Middle frontal gyrus (tissue), 1 donor: ENCODE measurements around the gene CENPK.
A peak's percentile ranks its signal among the peaks of the same experiment; 100 is the strongest.
"Not testable (repeated sequence)": the region's sequence is repeated elsewhere in the genome, so short reads cannot be mapped to it uniquely, and the experiment has no call there.

ENCODE experiments used
- DNase-seq: peaks from one replicate; pipeline ENCODE4 v3.0.0-alpha.2; 2015; ENCODE audit warnings: low spot score; ENCODE audit errors: extremely low spot score

Gene CENPK, protein sequence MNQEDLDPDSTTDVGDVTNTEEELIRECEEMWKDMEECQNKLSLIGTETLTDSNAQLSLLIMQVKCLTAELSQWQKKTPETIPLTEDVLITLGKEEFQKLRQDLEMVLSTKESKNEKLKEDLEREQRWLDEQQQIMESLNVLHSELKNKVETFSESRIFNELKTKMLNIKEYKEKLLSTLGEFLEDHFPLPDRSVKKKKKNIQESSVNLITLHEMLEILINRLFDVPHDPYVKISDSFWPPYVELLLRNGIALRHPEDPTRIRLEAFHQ

DNA sequence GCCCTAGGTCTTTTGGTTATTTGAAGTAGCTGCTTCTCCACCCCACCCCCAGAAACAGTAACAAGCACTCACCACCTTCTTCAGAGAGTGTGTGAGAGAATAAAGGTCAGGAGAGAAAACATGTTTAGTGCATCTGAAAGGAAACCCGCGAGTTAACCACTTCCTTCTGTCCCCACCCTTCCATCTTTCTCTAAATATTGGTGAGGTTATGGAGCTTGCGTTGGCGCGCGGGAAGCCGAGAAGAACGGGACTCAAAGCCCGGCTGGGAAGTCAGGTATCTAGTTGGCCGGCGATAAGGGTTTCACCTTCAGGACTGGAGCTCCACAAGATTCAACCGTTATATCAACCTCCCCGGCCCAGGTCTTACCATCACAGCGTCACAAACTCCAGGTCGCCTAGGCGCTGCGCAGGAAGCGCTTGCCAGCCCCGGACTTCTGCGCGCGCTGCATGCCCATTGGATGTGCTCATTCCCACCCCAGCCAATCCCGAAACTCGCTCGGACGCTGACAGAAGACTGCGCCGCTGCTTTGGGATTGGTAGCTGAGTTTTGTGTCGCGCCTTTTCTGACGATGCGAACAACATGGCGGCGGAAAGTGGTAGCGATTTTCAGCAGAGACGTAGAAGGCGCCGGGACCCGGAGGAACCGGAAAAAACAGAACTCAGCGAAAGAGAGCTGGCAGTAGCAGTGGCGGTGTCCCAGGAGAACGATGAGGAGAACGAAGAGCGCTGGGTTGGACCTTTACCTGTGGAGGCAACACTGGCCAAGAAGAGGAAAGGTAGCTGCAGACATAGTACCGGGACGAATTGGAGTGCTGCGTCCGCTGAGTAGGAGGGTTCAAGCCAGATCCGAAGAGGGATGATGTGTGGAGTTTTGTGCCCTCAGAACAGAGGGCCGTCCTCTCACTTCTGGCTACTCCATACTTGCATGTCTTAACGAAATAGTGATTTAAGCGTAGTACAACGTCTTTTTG lies at the start of gene CENPK, which contains the start of gene PPWD1:
CENPK (minus strand) TSS at position 438 of the 971 bp plus-strand sequence. CDS start 8,261 bp downstream, outside the sequence.
PPWD1 (plus strand) TSS at position 566 of the 971 bp plus-strand sequence; CDS start at position 581, 15 bp downstream.
- peak; percentile 92 for DNase-seq

DNA sequence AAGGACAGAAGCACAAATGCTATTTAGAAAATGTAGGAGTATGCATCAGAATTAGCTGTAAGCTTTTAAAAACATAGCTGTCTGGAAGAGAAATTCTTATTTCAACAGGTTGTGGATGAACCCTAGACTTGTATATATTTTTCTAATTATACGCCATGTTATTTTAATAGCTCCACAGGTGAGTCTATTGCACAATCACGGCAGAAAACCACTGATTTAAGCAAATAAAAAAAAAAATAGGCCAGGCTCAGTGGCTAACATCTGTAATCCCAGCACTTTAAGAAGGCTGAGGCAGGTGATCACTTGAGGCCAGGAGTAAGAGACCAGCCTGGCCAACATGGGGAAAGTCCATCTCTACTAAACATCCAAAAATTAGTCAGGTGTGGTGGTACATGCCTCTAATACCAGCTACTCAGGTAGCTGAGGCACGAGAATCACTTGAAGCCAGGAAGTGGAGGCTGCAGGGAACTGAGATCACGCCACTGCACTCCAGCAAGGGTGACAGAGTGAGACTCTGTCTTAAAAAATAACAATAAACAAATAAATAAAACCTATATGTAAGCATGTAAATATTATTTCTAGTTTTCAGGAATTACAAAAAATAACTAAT lies 49.4 kb upstream of the CENPK start:
- DNase-seq: no peak

DNA sequence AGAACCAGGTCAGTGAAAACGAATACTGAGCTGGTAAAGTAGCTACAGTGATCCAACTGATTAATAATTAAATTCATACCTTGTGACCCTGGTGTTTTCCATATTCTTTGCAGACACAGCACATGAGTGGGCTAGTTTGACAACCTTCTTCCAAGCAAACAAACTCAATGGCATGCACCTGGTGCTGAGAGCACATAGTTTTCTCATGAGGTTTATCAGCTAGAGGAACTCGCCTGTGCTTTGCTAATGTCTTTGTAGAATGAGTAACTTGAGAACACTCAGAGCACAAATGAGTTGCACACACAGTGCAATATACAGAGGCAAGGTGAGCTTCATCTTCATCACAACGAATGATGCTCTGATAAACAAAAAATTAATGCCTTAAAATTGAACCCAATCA lies 48.6 kb upstream of the CENPK start:
- DNase-seq: no peak

DNA sequence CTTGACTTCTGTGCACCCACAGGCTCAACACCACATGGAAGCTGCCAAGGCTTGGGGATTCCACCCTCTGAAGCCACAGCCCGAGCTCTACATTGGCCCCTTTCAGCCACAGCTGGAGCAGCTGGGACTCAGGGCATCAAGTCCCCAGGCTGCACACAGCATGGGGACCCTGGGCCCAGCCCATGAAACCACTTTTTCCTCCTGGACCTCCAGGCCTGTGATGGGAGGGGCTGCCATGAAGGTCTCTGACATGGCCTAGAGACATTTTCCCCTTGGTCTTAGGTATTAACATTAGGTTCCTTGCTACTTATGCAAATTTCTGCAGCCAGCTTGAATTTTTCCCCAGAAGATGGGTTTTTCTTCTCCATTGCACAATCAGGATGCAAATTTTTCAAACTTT lies 38.8 kb upstream of the CENPK start:
- DNase-seq: not testable (repeated sequence)

DNA sequence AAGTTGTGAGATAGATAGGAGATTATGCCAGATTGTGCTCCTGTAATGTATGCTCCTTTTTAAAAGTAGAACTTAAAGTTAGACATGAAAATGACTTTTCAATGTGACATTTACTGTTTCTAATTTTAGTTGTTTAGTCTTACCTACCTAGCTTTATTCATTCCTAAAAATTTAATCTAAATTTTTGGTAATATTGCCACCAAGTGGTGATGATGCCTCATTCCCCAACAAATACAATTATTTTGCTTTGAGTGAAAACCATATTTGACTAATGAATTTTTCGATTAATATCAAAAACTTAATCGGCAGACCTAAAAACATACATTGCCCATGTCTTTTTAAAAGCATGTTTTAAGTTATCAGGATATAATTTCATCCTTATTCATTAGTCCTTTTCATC lies 25.7 kb upstream of the CENPK start:
- DNase-seq: no peak

DNA sequence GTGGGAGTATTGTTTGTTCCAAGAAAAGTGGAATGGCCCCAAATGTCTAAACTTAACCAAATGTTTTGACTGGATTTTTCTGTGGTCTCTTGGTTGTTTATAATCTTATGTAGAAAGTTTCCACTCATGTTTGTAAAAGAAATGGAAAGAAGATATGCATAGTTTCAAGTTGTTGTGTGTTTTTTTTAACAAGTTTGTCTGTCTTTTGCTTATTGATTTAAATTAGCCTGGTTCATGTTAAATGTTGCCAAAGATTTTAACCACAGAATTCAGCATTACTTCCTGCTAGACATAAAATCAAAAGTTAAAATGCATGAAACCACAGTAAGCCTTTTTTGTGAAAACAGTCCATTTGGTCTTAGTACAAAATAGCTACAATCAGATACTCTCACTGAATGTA lies 14.2 kb upstream of the CENPK start:
- no peak for DNase-seq

DNA sequence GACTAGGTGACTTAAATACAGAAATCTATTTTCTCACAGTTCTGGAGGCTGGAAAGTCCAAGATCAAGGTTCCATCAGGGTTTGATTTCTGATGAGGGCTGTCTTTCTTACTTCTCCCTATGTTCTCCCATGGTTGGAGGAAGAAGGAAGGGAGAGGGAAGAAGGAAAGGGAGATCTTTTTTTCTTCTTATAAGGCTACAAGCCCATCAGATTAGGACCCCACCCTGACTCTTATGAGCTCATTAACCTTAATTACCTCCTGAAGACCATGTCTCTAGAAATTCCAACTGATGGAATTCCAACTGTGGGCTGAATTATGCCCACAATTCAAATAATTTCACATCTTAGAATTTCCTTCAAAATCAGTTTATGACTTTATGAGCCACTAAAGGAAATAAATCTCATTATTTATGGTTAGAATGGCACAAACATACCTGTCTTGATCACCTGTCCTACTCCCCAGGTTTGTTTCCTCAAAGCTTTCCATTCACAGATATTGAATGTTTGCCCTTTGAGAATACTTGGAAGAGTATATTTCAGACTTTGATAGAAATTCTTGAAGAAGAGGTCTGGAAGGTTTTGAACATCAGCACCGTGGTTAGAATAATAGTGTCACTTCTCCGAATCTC lies 7.7 kb upstream of the CENPK start:
- DNase-seq: no peak

DNA sequence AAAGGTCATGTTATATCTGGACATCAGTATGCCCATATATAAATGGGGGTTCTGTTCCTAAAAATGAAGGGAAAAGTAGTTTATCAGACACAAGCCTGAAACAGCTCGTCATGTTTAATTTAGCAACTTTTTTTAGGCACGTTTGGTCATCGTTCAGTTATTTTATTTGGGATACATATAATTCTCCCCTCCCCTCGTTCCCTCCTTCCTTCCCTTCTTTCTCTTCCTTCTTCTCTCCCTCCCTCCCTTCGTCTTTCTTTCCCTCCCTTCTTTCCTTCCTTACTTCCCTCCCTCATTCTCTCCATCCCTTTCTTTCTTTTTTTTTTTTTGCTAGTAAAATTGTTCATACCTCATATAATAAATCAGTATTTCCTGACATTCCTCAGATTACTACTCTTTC lies 3.5 kb upstream of the CENPK start:
- DNase-seq: no peak

DNA sequence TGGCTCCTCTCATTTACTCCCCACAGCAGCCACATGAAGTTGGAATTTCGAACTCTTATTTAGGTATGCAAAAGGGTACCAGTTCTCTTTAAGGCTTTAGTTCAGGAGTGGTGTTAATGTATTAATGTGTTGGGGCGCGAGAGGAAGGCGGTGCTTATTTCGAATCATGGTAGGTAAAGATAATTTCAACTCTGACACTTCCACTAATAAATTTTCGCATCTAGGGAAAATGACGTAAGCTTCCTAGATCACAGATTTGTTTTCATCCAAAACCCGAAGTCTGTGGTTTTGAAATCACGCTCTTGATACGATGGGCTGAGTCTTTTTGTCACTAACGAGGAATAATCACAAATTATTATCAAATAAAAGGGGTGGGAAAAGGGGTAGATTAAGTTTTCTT lies 809 bp upstream of the CENPK start:
- DNase-seq: no peak

DNA sequence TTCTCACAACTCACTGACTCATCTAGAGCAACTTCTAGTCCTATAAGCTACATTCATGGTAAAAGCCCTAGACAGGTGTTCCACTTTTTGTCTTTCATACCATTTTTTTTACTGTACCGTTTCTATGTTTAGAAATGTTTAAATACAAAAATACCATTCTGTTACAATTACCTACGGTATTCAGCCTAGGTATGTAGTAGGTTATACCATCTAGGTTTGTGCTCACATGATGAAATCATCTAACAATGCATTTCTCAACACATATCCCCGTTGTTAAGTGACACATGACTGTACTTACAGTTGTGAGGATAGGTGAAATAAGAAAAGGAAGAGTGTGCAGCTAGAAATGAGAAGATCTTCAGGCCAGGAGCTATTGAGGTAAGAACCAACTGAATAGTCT lies 6.2 kb downstream of the CENPK start:
- no peak for DNase-seq

DNA sequence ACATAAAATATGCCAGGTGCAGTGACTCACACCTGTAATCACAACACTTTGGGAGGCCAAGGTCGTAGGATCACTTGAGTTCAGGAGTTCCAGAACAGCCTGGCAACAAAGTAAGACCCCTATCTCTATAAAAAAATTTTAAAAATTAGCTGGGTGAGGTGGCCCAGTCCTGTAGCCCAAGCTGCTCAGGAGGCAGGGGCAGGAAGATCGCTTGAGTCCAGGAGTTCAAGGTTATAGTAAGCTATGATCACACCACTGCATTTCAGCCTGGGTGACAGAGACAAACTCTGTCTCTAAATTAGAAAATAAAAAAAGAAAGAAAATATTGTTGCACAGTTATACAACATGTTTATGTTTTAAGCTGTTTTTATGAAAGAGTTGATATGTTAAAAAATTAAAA lies 6.8 kb downstream of the CENPK start:
- DNase-seq: no peak

DNA sequence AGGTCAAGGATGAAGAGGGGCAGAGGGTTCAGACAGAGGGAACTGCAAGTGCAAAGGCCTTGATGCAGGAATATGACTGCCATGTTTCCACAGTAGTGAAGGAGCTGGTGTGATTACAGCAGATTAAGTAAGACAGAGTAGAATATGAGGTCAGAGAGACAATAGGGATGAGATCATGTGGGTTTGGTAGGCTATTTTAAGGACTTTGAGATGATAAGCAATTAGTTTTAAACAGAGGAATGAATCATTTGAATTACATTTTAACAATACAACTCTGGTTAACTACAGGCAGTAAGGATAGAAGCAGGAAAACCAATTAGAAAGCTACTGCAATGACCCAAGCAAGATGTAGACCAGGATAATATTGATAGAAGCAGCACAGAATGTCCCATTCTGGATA lies 7.7 kb downstream of the CENPK start:
- no peak for DNase-seq

DNA sequence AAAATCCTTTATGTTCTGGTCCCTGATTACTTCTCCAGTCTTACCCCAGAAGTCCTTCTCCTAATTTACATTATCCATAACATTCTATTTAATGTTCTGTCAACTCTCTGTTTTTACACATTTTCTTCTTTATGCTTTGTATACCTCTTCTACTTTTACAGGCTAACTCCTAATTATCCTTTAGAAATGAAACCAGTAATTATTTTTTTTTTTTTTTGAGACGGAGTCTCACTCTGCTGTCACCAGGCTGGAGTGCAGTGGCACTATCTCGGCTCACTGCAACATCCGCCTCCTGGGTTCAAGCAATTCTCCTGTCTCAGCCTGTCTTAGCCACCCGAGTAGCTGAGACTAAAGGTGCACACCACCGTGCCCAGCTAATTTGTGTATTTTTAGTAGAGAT lies 9.0 kb downstream of the CENPK start:
- DNase-seq: no peak

DNA sequence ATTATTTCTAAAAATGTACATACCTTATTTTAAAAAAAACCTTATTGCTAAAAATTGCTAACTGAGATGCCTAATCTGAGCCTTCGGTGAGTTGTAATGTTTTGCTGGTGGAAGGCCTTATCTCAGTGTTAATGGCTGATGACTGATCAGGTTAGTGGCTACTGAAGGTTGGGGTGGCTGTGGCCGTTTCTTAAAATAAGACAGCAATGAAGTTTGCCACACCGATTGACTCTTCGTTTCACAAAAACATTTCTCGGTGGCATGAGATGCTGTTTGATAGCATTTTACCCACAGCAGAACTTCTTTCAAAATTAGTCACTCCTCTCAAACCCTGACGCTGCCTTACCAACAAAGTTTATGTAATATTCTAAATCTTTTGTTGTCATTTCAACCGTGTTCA lies 14.7 kb downstream of the CENPK start:
- DNase-seq: no peak

DNA sequence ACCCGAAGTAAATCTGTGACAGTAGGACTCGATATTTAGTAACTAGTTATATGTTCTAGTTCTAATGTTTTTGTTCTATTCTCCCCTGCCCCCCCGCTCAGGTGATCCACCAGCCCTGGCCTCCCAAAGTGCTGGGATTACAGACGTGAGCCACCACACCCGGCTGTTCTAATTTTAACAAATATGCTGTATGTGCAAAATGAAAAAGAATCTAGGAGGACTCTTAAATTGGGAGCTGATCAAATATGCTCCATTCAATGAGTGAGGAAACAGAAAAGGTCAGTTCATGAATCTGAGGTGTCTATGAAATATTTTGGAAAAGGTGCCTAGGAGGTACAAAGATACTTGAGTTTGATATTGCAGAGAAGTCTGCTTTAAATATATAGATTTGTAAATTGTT lies 16.8 kb downstream of the CENPK start:
- DNase-seq: no peak

DNA sequence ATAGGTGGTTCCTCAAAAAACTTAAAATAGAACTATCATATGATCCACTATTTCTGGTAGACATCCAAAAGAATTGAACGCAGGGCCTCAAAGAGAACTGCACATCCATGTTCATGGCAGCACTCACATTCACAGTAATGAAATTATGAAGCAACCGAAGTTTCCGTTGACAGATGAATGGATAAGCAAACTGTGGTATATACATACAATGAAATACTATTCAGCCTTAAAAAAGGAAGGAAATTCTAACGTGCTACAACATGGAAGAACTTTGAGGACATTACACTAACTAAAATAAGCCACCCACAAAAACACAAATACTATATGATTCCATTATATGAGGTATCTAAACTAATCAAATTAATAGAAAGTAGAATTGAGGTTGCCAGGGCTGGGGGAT lies 18.5 kb downstream of the CENPK start:
- DNase-seq: no peak

DNA sequence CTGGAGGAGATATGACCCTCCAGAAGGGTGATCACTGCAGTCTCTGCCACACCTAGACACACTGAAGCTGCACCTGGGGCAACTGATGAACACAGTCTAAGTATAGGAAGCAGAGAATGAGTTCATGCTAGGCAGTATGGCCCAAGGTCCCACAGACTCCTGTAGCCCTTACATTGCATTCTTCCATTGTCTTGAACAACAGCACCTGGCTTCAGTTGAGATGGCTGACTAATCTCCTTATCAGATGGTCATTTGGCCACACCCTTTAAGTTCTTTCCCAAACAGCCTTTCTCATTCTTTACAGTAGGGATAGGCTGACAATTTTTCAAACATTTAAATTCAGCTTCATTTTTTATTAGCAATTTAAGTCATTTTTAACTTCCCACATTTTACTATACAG lies 23.1 kb downstream of the CENPK start:
- no peak for DNase-seq

DNA sequence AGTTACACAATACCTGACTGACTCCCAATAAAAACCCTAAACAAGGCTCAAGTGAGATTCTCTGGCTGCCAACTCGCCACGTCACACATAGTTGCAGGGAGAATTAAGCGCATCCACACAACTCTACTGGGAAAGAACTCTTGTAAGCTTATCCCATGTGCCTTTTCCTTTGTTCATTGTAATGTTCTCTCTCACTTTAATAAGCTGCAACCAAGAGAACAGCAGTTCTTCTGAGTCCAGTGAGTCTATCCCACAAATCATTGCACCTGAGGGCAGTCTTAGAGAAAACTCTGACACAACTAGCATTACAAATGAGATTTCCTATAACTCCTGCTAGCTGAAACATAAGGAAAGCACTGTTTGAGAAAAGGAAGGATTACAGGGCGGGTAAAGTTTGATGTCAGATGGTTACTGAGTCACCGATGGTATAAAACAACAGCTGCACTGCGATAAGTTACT lies 27.4 kb downstream of the CENPK start:
- no peak for DNase-seq

DNA sequence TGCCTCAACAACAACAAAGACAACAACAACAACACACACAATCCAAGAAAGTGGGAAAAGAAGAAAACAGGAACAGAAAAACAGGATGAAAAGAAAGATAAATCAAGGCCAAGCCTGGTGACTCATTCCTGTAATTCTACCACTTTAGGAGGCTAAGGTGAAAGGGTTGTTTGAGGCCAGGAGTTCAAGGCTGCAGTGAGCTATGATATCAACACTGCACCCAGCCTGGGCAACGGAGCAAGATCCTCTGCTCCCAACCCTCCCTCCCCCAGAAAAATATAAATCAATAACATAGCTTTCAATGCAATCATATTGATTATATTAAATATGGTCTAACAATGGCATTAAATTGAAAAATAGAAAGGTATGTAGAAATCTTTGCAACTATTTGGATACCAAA lies 32.1 kb downstream of the CENPK start:
- no peak for DNase-seq

DNA sequence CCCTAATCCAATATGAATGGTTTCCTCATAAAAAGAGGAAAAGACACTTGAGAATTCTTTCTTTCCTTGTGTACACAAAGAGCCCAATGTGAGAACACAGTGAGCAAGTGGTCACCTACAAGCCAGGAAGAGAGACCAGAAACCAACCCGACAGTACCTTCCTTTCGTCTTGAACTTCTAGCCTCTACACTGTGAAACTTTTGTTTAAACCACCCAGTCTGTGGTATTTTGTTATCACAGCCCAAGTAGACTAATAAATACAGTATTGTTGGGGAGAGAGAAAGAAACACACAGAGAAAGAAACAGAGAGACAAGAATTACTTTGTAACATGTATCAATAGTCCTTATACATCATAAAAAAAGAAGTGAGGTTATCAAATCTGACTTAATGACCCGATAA lies 37.2 kb downstream of the CENPK start:
- no peak for DNase-seq

DNA sequence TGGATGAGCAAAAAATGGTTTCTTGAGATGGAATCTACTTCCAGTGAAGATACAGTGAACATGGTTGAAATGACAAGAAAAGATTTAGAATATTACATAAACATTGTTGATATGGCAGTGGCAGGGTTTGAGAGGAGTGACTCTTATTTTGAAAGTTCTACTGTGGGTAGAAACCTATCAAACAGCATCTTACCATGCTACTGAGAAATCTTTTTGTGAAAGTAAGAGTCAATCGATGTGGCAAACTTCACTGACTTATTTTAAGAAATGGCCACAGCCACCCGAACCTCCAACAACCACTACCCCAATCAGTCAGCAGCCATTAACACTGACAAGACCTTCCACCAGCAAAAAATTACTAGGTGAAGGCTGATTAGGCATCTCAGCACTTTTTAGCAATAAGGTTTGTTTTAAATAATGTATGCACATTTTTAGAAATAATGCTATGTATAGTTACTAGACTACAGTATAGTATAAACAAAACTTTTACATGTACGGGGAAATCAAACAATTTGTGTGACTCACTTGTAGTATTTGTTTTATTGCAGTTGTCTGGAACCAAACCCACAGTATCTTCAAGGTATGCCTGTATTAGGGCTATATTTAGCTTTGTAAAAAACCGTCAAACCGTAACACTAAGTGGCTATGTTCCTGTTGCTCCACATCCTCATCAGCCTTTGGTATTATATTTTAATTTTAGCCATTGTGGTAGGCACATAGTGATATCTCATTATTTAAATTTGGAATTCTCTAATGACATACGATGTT lies 50.6 kb downstream of the CENPK start:
- no peak for DNase-seq
